Activated CD4-positive, alpha-beta T cell treated with anti-CD3 and anti-CD28 coated beads, Interleukin-2, amount 10 ng/mL, durations not matched to agents 24 days and 14 days (primary cell): Measurements from ENCODE around the gene UTS2. TPM values are rescaled to one million over a fixed set of nuclear protein-coding genes. Genes with fewer than 3 reads are reported as not detected.
A peak's percentile ranks its signal among the peaks of the same experiment; 100 is the strongest.

Experiments used
- DNase-seq: peaks from one replicate; pipeline ENCODE4 v3.0.0; 2022
- H3K27ac Mint-ChIP-seq: one replicate; pipeline ENCODE4 v1.8.0; 2022; ENCODE audit warnings: mild to moderate bottlenecking, mixed read lengths
- H3K27me3 Mint-ChIP-seq: one replicate; pipeline ENCODE4 v1.8.0; 2022; ENCODE audit warnings: mixed read lengths
- H3K36me3 Mint-ChIP-seq: one replicate; pipeline ENCODE4 v1.8.0; 2022; ENCODE audit warnings: low read depth, mild to moderate bottlenecking, mixed read lengths
- H3K4me1 Mint-ChIP-seq: one replicate; pipeline ENCODE4 v1.8.0; 2021; ENCODE audit warnings: mixed read lengths
- H3K4me3 Mint-ChIP-seq: one replicate; pipeline ENCODE4 v1.8.0; 2022; ENCODE audit warnings: mild to moderate bottlenecking, moderate library complexity, mixed read lengths
- H3K9me3 Mint-ChIP-seq: one replicate; pipeline ENCODE4 v1.8.0; 2021; ENCODE audit warnings: mixed read lengths
- intact Hi-C: fragments of 100-400 bp; cut with micrococcal nuclease; formaldehyde crosslinking; loops from one replicate; pipeline ENCODE4 v1.15.1; 2023
- total RNA-seq: library from RNA; stranded (reverse); gene quantifications from 2 replicates; pipeline ENCODE4 v1.2.3, GENCODE V29; 2022

UTS2 gene
- total RNA-seq, 1 donor from 2014 or later: not detected

GRCh38 chr1:7873801-7874795, 21.2 kb upstream of the UTS2 start:
- Mint-ChIP-seq H3K4me3 (no peak overlapping the region), H3K4me1 (peaks cover 5% of the 10 kb centered on the region), H3K36me3 (no peaks in the 10 kb centered on the region), H3K27ac (no peak overlapping the region), H3K9me3 (peaks cover 4% of the 10 kb centered on the region), H3K27me3 (peaks cover 2% of the 10 kb centered on the region)
- intact Hi-C loops: no loop called here
- no peak for DNase-seq

- H3K4me1 Mint-ChIP-seq: no peaks in the 10 kb centered on the region
- H3K27me3 Mint-ChIP-seq: peaks cover 2% of the 10 kb centered on the region
- intact Hi-C loops: no loop called here
- no peak overlapping the region for H3K4me3 Mint-ChIP-seq
- DNase-seq: no peak
- H3K36me3 Mint-ChIP-seq: no peaks in the 10 kb centered on the region
- no peaks in the 10 kb centered on the region for H3K9me3 Mint-ChIP-seq
- H3K27ac Mint-ChIP-seq: no peak overlapping the region
These were observed 18.3 kb upstream of the UTS2 start for GRCh38 chr1:7871136-7871535.

- no peaks in the 10 kb centered on the region for H3K36me3 Mint-ChIP-seq
- DNase-seq: no peak
- H3K4me3 Mint-ChIP-seq: no peak overlapping the region
- H3K27me3 Mint-ChIP-seq: peaks cover 2% of the 10 kb centered on the region
- H3K27ac Mint-ChIP-seq: no peak overlapping the region
- intact Hi-C loops: no loop called here
- no peaks in the 10 kb centered on the region for H3K4me1 Mint-ChIP-seq
- H3K9me3 Mint-ChIP-seq: no peaks in the 10 kb centered on the region
These were observed 16.5 kb upstream of the UTS2 start for GRCh38 chr1:7869136-7869920.

- Mint-ChIP-seq H3K27me3 (peaks cover under 1% of the 10 kb centered on the region), H3K9me3 (no peaks in the 10 kb centered on the region), H3K27ac (no peak overlapping the region), H3K4me1 (no peaks in the 10 kb centered on the region), H3K36me3 (no peaks in the 10 kb centered on the region), H3K4me3 (no peak overlapping the region)
- DNase-seq: no peak
- intact Hi-C loops: no loop called here
These were observed 15.4 kb upstream of the UTS2 start for GRCh38 chr1:7868070-7868780.

- no peaks in the 10 kb centered on the region for H3K36me3 Mint-ChIP-seq
- H3K4me3 Mint-ChIP-seq: no peak overlapping the region
- DNase-seq: no peak
These were observed 13.1 kb upstream of the UTS2 start for GRCh38 chr1:7865978-7866377.

GRCh38 chr1:7863756-7864328, 11.0 kb upstream of the UTS2 start:
- intact Hi-C loops: no loop called here
- Mint-ChIP-seq H3K4me3 (no peak overlapping the region), H3K27ac (no peak overlapping the region)

More at GRCh38 chr1:7865978-7866377, 13.1 kb upstream of the UTS2 start:
- Mint-ChIP-seq H3K9me3 (no peaks in the 10 kb centered on the region), H3K27me3 (no peaks in the 10 kb centered on the region), H3K4me1 (no peaks in the 10 kb centered on the region), H3K27ac (no peak overlapping the region)
- intact Hi-C loops: no loop called here

GRCh38 chr1:7862211-7863060, 9.6 kb upstream of the UTS2 start:
- DNase-seq: no peak
- Mint-ChIP-seq H3K4me1 (no peaks in the 10 kb centered on the region), H3K36me3 (no peaks in the 10 kb centered on the region), H3K27ac (no peak overlapping the region), H3K27me3 (no peaks in the 10 kb centered on the region), H3K4me3 (no peak overlapping the region), H3K9me3 (no peaks in the 10 kb centered on the region)
- intact Hi-C loops: no loop called here

More at GRCh38 chr1:7863756-7864328, 11.0 kb upstream of the UTS2 start:
- no peak for DNase-seq
- no peaks in the 10 kb centered on the region for H3K36me3 Mint-ChIP-seq
- no peaks in the 10 kb centered on the region for H3K4me1 Mint-ChIP-seq
- no peaks in the 10 kb centered on the region for H3K9me3 Mint-ChIP-seq
- no peaks in the 10 kb centered on the region for H3K27me3 Mint-ChIP-seq

- intact Hi-C loops: no loop called here
- no peak for DNase-seq
- Mint-ChIP-seq H3K27me3 (no peaks in the 10 kb centered on the region), H3K27ac (no peak overlapping the region), H3K4me1 (no peaks in the 10 kb centered on the region), H3K4me3 (no peak overlapping the region), H3K9me3 (no peaks in the 10 kb centered on the region), H3K36me3 (no peaks in the 10 kb centered on the region)
These were observed 8.6 kb upstream of the UTS2 start for GRCh38 chr1:7861452-7861851.

GRCh38 chr1:7860130-7860529, 7.3 kb upstream of the UTS2 start:
- Mint-ChIP-seq H3K27me3 (peaks cover 2% of the 10 kb centered on the region), H3K4me3 (no peak overlapping the region), H3K36me3 (no peaks in the 10 kb centered on the region), H3K9me3 (no peaks in the 10 kb centered on the region), H3K4me1 (peaks cover 3% of the 10 kb centered on the region), H3K27ac (no peak overlapping the region)
- intact Hi-C loops: no loop called here
- DNase-seq: no peak

GRCh38 chr1:7859406-7859805, 6.5 kb upstream of the UTS2 start:
- no peak overlapping the region for H3K27ac Mint-ChIP-seq
- no peaks in the 10 kb centered on the region for H3K9me3 Mint-ChIP-seq
- H3K4me1 Mint-ChIP-seq: peaks cover 3% of the 10 kb centered on the region
- H3K27me3 Mint-ChIP-seq: peaks cover 4% of the 10 kb centered on the region
- no peak for DNase-seq
- intact Hi-C loops: no loop called here
- no peak overlapping the region for H3K4me3 Mint-ChIP-seq
- H3K36me3 Mint-ChIP-seq: no peaks in the 10 kb centered on the region

- intact Hi-C loops: no loop called here
- Mint-ChIP-seq H3K27ac (no peak overlapping the region), H3K4me3 (no peak overlapping the region), H3K4me1 (peaks cover 3% of the 10 kb centered on the region), H3K9me3 (no peaks in the 10 kb centered on the region), H3K27me3 (peaks cover 4% of the 10 kb centered on the region), H3K36me3 (no peaks in the 10 kb centered on the region)
- DNase-seq: no peak
These were observed 5.1 kb upstream of the UTS2 start for GRCh38 chr1:7857985-7858384.

GRCh38 chr1:7857000-7857399, 4.1 kb upstream of the UTS2 start:
- no peaks in the 10 kb centered on the region for H3K9me3 Mint-ChIP-seq
- no peak overlapping the region for H3K4me3 Mint-ChIP-seq
- no peaks in the 10 kb centered on the region for H3K36me3 Mint-ChIP-seq
- no peak overlapping the region for H3K27ac Mint-ChIP-seq
- peaks cover 3% of the 10 kb centered on the region for H3K4me1 Mint-ChIP-seq
- DNase-seq: no peak
- peaks cover 4% of the 10 kb centered on the region for H3K27me3 Mint-ChIP-seq
- intact Hi-C loops: no loop called here

GRCh38 chr1:7856345-7856744, 3.5 kb upstream of the UTS2 start:
- H3K27ac Mint-ChIP-seq: no peak overlapping the region
- H3K9me3 Mint-ChIP-seq: no peaks in the 10 kb centered on the region
- intact Hi-C loops: no loop called here
- H3K4me1 Mint-ChIP-seq: peaks cover 3% of the 10 kb centered on the region
- peak overlapping the region; percentile 2 for H3K4me3 Mint-ChIP-seq
- H3K27me3 Mint-ChIP-seq: peaks cover 6% of the 10 kb centered on the region
- peak; percentile 60 for DNase-seq
- no peaks in the 10 kb centered on the region for H3K36me3 Mint-ChIP-seq
